NOMO-1 treated with DMSO at 0.1 percent for 48 hours (cell line): ENCODE data around the gene CYB5A.
A peak's percentile ranks its signal among the peaks of the same experiment; 100 is the strongest.

Source experiments
- DNase-seq: peaks from one replicate; lab custom pipeline; 2025; ENCODE audit not compliant: unreplicated experiment; lab: John Stamatoyannopoulos, UW

CYB5A gene

DNA sequence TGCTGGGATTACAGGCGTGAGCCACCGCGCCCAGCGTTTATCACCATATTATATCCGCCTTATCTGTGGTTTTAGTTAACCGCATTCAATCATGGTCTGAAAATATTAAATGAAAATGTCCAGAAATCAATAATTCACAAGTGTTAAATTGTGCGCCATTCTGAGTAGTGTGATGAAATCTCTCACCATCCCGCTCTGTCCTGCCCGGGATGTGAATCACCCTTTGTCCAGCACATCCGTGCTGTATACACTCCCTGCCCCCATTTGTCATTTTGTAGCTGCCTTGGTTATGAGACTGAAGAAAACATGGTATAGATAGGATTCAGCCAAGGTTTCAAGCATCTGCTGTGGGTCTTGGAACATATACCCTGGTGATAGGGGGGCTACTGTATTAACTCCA lies 72.7 kb downstream of the CYB5A start:
- no peak for DNase-seq

GRCh38 chr18:74217476-74218143 lies 74.2 kb downstream of the CYB5A start:
- peak; percentile 70 for DNase-seq

GRCh38 chr18:74216661-74217110 lies 75.1 kb downstream of the CYB5A start:
- no peak for DNase-seq

- DNase-seq: no peak
Observed at GRCh38 chr18:74215863-74216262, 75.9 kb downstream of the CYB5A start.

- DNase-seq: no peak
Observed at GRCh38 chr18:74213429-74213828, 78.3 kb downstream of the CYB5A start.

DNA sequence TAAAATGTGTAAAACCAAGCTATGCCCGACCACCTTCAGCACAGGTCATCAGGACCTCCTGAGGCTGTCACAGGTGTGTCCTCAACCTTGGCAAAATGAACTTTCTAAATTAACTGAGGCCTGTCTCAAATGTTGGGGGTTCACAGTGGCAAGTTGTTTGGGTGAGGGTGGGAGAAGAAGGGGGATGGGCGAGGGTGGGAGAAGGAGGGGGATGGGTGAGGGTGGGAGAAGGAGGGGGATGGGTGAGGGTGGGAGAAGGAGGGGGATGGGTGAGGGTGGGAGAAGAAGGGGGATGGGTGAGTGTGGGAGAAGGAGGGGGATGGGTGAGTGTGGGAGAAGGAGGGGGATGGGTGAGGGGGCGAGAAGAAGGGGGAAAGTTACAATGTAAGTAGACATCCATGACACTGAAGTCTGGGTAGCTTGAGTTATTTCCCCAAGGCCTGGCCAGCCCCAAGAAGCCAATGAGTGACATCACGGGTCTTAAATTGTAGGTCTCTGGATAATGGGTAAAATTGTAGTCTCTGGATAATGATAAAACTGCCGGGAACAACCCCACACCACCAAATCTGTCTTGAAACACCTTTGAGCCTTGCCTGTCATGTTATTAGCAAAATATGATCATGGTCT lies 87.1 kb downstream of the CYB5A start:
- no peak for DNase-seq

GRCh38 chr18:74203811-74204210 lies 88.0 kb downstream of the CYB5A start:
- no peak for DNase-seq
